Natural killer cell (primary cell): ENCODE data around the gene RHOB. TPM values are rescaled to one million over a fixed set of nuclear protein-coding genes. Genes with fewer than 3 reads are reported as not detected.

Experiments
- ATAC-seq, 3 donors: fragments of 150-1000 bp in 2 of 3; fragments of 200-7000 bp in 1 of 3; cut with Tn5 transposase; 1 replicate in 1 of 3; 2 replicates in 2 of 3; pipeline ENCODE4 v1.10.0; 2021; ENCODE audit warnings: mild to moderate bottlenecking in 2 of 3, moderate library complexity in 2 of 3
- DNase-seq, 2 donors: peaks; one replicate each; pipeline versions ENCODE4 v3.0.0 to v3.0.0-alpha.2; 2013 to 2021; ENCODE audit warnings: mixed read lengths in 1 of 2
- H3K27ac ChIP-seq: one replicate; pipeline ENCODE4 v1.5.1; 2013; ENCODE audit warnings: mild to moderate bottlenecking, low read length
- H3K27me3 ChIP-seq: one replicate; pipeline ENCODE4 v1.6.1; 2013; ENCODE audit warnings: low read length; ENCODE audit not compliant: control insufficient read depth, insufficient read depth
- H3K36me3 ChIP-seq: one replicate; pipeline ENCODE4 v1.6.1; 2013; ENCODE audit warnings: low read length; ENCODE audit not compliant: control insufficient read depth, insufficient read depth
- H3K4me1 ChIP-seq: one replicate; pipeline ENCODE4 v1.6.1; 2013; ENCODE audit warnings: low read length; ENCODE audit not compliant: control insufficient read depth, insufficient read depth
- H3K4me3 ChIP-seq: one replicate; pipeline ENCODE4 v1.5.1; 2013; ENCODE audit warnings: low read length
- H3K9me3 ChIP-seq: one replicate; pipeline ENCODE4 v1.6.1; 2013; ENCODE audit warnings: low read length; ENCODE audit not compliant: control insufficient read depth, insufficient read depth
- H3K27ac Mint-ChIP-seq, 2 donors: one replicate each; pipeline ENCODE4 v1.8.0; 2022; ENCODE audit warnings: mild to moderate bottlenecking in 2 of 2, mixed read lengths in 2 of 2, moderate library complexity in 1 of 2
- H3K27me3 Mint-ChIP-seq, 2 donors: one replicate each; pipeline ENCODE4 v1.8.0; 2022; ENCODE audit warnings: low read depth in 2 of 2, mixed read lengths in 2 of 2
- H3K36me3 Mint-ChIP-seq: one replicate; pipeline ENCODE4 v1.8.0; 2022; ENCODE audit warnings: mixed read lengths
- H3K4me1 Mint-ChIP-seq, 2 donors: one replicate each; pipeline ENCODE4 v1.8.0; 2022; ENCODE audit warnings: mixed read lengths in 2 of 2
- H3K4me3 Mint-ChIP-seq: one replicate; pipeline ENCODE4 v1.8.0; 2022; ENCODE audit warnings: mild to moderate bottlenecking, moderate library complexity, mixed read lengths
- H3K9me3 Mint-ChIP-seq, 2 donors: one replicate each; pipeline ENCODE4 v1.8.0; 2022; ENCODE audit warnings: mixed read lengths in 2 of 2
- WGBS: methylation state at CpG from one replicate; pipeline ENCODE4 v1.1.7; 2013; ENCODE audit warnings: missing lambda C conversion rate; ENCODE audit not compliant: insufficient coverage; 5-methylcytosine and 5-hydroxymethylcytosine counted together
- intact Hi-C: fragments of 100-400 bp; cut with micrococcal nuclease; formaldehyde crosslinking; loops from one replicate; pipeline ENCODE4 v1.14.2; 2022
- total RNA-seq, 4 donors: library from RNA; stranded (reverse); fragments of 120-200 nt in 1 of 4; gene quantifications; one replicate each; pipeline versions ENCODE4 v1.2.3 to v1.2.4, GENCODE V29; 2013 to 2022
- TF ChIP-seq, protein P1 (sequence below): fragments of 200-600 bp; IDR thresholded peaks from one replicate; pipeline ENCODE4 v1.8.0; 2022; ENCODE audit warnings: antibody characterized with exemption

Gene RHOB
- total RNA-seq, 3 donors from 2014 or later (not counting 1 experiment from before 2014, with no cell fraction given) = 50.8 to 222 (median 64.7) TPM

DNA sequence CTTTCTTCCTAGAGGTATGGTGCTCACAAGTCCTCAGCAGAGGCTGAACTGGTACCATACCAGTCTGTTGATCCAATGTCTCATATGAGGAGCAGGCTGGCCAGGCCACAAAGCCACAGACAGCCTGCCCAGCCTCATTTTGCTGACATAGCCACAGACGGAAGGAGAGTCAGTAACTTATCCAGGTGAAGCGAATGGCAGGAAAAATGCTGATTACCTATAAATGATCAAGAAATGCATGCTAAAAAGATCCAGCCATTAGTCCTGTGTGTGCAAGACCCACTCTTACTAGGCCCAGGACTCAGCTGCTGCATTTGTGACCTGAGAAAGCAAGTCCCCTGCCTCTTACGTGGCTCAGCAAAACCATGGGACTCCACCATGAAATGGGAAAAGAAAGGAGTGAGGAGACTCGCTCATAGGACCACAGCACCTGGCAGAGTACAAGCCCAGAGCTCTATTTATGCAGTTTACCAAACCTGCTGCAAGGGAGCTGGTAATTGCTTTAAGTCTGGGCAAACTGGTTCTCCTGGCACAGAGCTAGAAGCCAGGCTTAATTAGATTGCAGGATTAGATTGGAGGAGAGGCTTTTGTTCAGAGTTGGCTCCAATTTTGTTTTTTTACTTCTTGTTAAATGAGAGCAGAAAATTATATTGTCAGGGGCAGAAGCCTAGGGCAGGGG is 19.0 kb downstream of the RHOB start:
- Histone ChIP-seq H3K27ac (no peak overlapping the region), H3K36me3 (no peaks in the 10 kb centered on the region), H3K4me1 (no peaks in the 10 kb centered on the region), H3K9me3 (no peaks in the 10 kb centered on the region), H3K27me3 (no peaks in the 10 kb centered on the region), H3K4me3 (no peak overlapping the region)
- Mint-ChIP-seq H3K9me3 (no peaks in the 10 kb centered on the region), H3K4me1 (no peaks in the 10 kb centered on the region), H3K4me3 (no peak overlapping the region), H3K36me3 (peaks cover 6% of the 10 kb centered on the region), H3K27me3 (peaks cover 10 to 33% of the 10 kb centered on the region in 2 donors), H3K27ac (no peak overlapping the region)
- no peak for ATAC-seq
- intact Hi-C loops = no loop called here
- TF ChIP-seq, protein P1, sequence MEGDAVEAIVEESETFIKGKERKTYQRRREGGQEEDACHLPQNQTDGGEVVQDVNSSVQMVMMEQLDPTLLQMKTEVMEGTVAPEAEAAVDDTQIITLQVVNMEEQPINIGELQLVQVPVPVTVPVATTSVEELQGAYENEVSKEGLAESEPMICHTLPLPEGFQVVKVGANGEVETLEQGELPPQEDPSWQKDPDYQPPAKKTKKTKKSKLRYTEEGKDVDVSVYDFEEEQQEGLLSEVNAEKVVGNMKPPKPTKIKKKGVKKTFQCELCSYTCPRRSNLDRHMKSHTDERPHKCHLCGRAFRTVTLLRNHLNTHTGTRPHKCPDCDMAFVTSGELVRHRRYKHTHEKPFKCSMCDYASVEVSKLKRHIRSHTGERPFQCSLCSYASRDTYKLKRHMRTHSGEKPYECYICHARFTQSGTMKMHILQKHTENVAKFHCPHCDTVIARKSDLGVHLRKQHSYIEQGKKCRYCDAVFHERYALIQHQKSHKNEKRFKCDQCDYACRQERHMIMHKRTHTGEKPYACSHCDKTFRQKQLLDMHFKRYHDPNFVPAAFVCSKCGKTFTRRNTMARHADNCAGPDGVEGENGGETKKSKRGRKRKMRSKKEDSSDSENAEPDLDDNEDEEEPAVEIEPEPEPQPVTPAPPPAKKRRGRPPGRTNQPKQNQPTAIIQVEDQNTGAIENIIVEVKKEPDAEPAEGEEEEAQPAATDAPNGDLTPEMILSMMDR = no peak
- WGBS = 76% methylated on average over 4 of the region's 4 CpGs
- no peak for DNase-seq

DNA sequence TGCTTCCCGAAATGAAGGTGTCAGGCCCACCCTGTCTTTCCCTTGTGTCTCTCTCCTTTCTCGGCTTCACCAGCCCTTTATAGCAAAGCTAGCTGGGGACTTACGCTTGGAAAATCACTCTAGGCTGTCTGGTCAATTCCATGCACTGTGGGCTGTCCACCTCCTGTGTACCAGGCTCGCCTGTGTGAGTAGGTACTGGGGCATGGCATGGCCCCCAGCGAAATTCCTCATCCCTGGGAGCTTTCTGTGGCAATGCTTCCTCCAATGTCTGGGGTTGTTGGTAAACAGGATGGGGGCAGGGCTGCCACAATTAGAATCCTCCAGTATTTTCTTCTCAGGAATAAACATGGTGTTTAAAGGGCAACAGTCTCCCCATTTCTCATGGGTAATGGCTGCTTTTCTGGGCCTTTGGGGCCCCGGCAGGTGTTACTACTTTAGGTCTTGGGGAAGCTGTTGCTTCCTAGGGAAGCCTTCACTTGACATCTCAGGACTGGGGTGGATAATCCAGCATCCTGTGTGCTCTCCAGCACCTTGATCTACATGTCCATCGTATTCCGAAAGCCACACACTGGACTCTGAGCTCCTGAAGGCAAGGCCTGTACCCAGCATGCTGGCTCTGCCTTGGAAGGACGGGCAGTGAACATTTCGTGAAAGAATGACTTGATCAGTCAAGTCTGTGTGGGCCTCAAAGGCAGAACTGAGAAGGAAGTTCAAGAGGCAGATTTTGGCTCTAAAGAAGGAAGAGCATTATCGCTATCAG is 21.1 kb downstream of the RHOB start:
- Histone ChIP-seq H3K4me1 (no peaks in the 10 kb centered on the region), H3K4me3 (no peak overlapping the region), H3K27ac (no peak overlapping the region), H3K36me3 (no peaks in the 10 kb centered on the region), H3K9me3 (no peaks in the 10 kb centered on the region), H3K27me3 (no peaks in the 10 kb centered on the region)
- Mint-ChIP-seq H3K4me3 (no peak overlapping the region), H3K4me1 (no peaks in the 10 kb centered on the region), H3K27ac (no peak overlapping the region), H3K9me3 (no peaks in the 10 kb centered on the region), H3K27me3 (peaks cover 0 to 12% of the 10 kb centered on the region in 2 donors), H3K36me3 (no peaks in the 10 kb centered on the region)
- DNase-seq (no peak), ATAC-seq (no peak)
- TF ChIP-seq, protein P1 = no peak
- 96% methylated on average over 11 of the region's 11 CpGs for WGBS
- intact Hi-C loops = no loop called here

DNA sequence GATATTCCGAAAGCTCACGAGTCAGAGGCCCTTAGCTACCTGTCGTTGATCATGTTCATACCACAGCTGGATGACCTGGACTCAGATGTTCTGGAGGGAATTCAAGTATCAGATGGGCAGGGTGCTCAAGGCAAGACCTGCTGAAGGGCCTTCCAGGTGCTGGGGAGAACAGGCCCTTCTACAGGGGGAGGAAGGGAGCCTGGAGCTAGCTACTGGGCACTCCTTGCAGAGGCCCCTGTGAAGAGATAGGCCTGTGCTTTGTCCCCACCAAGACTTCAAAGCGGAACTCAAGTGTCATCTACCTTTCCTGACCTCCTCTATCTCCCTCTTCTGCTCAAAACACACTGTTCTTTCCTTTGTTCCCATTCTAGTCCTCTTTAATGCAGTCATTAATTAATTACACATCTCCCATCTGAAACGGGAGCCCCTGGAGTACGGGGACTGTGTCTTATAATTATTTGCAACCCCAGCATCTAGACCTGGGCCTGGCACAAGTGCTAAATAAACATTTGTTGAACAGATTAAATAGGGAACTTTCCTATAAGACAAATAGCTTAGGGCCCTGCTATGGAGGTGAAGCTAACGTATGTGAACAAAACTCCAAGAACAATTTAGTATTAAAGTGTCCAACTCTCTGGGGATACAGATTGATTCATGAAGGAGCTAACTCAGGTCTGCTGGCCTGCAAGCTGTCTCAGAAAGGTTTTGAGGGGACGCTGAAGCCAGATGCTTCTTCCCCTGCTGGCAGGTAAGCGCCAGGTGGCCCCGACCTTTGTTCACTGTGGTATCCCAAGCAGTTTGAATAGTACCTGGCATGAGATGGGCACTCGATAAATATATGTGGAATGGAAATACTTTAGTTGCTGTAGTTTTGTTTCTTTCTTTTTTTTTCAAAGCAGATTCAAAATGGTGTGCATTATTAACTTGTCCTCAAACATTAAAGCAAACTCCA is 22.0 kb downstream of the RHOB start:
- Histone ChIP-seq H3K27ac (no peak overlapping the region), H3K27me3 (no peaks in the 10 kb centered on the region), H3K4me3 (no peak overlapping the region), H3K36me3 (no peaks in the 10 kb centered on the region), H3K9me3 (no peaks in the 10 kb centered on the region), H3K4me1 (no peaks in the 10 kb centered on the region)
- H3K27ac Mint-ChIP-seq = no peak overlapping the region
- peaks cover 0 to 4% of the 10 kb centered on the region in 2 donors for H3K27me3 Mint-ChIP-seq
- ATAC-seq (no peak), DNase-seq (no peak)
- no peaks in the 10 kb centered on the region for H3K9me3 Mint-ChIP-seq
- intact Hi-C loops = no loop called here
- WGBS = 92% methylated on average over 11 of the region's 11 CpGs
- H3K4me3 Mint-ChIP-seq = no peak overlapping the region
- H3K36me3 Mint-ChIP-seq = no peaks in the 10 kb centered on the region
- no peaks in the 10 kb centered on the region for H3K4me1 Mint-ChIP-seq
- TF ChIP-seq, protein P1 = no peak
